GM12878 (cell line): ENCODE results near the gene EDC3. TPM values are rescaled to one million over a fixed set of nuclear protein-coding genes. Genes with fewer than 3 reads are reported as not detected.

Experiments
- ATAC-seq: fragments of 200-7000 bp; cut with Tn5 transposase; 3 replicates; pipeline ENCODE4 v1.9.1; 2020; ENCODE audit warnings: mild to moderate bottlenecking, moderate library complexity
- BruUV-seq: library from RNA; stranded (reverse); fragments of 400-500 nt; replicated peaks from 2 replicates; lab custom pipeline; 2021; lab: Mats Ljungman, UMichigan
- CTCF ChIA-PET: fragments of 300-600 bp; sonication (Branson Sonifier 250); formaldehyde crosslinking; extraction: SDS; loops from one replicate; lab custom pipeline; 2021; ENCODE audit warnings: inconsistent platforms; lab: Yijun Ruan, JAX
- POLR2A ChIA-PET: fragments of 350-600 bp; formaldehyde crosslinking; extraction: SDS; loops from one replicate; lab custom pipeline; 2021; ENCODE audit warnings: inconsistent platforms; lab: Charles Lee
- RAD21 ChIA-PET: fragments of 300-600 bp; sonication (Branson Sonifier 250); formaldehyde crosslinking; loops from one replicate; lab custom pipeline; 2023; ENCODE audit warnings: antibody characterized with exemption; ENCODE audit not compliant: unreplicated experiment; lab: Charles Lee
- SMC1A ChIA-PET: fragments of 300-600 bp; sonication (Branson Sonifier 250); formaldehyde crosslinking; loops from one replicate; lab custom pipeline; 2023; ENCODE audit not compliant: unreplicated experiment, uncharacterized antibody; lab: Charles Lee
- DNase-seq: peaks from one replicate; pipeline ENCODE4 v3.0.0-alpha.2; 2011; ENCODE audit warnings: low read depth, low spot score
- FAIRE-seq: peaks from 3 replicates; lab custom pipeline; 2011; peaks lifted over from hg19 to GRCh38; lab: Jason Lieb, UNC
- H2AFZ ChIP-seq: 2 replicates; pipeline ENCODE4 v1.6.0; 2011; ENCODE audit warnings: low read depth, low read length, control low read depth; ENCODE audit not compliant: control insufficient read depth
- H3K27ac ChIP-seq: 2 replicates; pipeline ENCODE4 v1.5.1; 2011; ENCODE audit warnings: control low read depth; ENCODE audit not compliant: control insufficient read depth, insufficient read depth
- H3K27me3 ChIP-seq, 2 experiments: replicated peaks in 1 of 2; 2 replicates each; pipeline versions ENCODE4 v1.6.0 to v1.6.1; 2011; ENCODE audit warnings: low read length in 1 of 2; ENCODE audit not compliant: control insufficient read depth in 2 of 2, insufficient read depth in 2 of 2
- H3K36me3 ChIP-seq, 2 experiments: 2 replicates each; pipeline ENCODE4 v1.5.1; 2011; ENCODE audit warnings: low read length in 1 of 2; ENCODE audit not compliant: control insufficient read depth in 2 of 2, insufficient read depth in 2 of 2
- H3K4me1 ChIP-seq: 2 replicates; pipeline ENCODE4 v1.6.1; 2011; ENCODE audit warnings: mild to moderate bottlenecking, low read length, moderate library complexity, mixed read lengths; ENCODE audit not compliant: control insufficient read depth, insufficient read depth
- H3K4me2 ChIP-seq: 2 replicates; pipeline ENCODE4 v1.6.0; 2011; ENCODE audit warnings: control low read depth; ENCODE audit not compliant: control insufficient read depth, insufficient read depth
- H3K4me3 ChIP-seq: fragments of 200-600 bp; sonication (generic); 2 replicates; pipeline ENCODE4 v1.5.1; 2016
- H3K79me2 ChIP-seq: 2 replicates; pipeline ENCODE4 v1.6.0; 2011; ENCODE audit warnings: low read length; ENCODE audit not compliant: control insufficient read depth, insufficient read depth
- H3K9ac ChIP-seq: 2 replicates; pipeline ENCODE4 v1.8.0; 2011; ENCODE audit warnings: low read length, control low read depth, mixed read lengths; ENCODE audit not compliant: control insufficient read depth, insufficient read depth
- H3K9me3 ChIP-seq: replicated peaks from 3 replicates; pipeline ENCODE4 v1.5.1; 2011; ENCODE audit warnings: mild to moderate bottlenecking, low read length; ENCODE audit not compliant: control insufficient read depth, insufficient read depth
- H4K20me1 ChIP-seq: 2 replicates; pipeline ENCODE4 v1.6.0; 2011; ENCODE audit not compliant: control insufficient read depth, insufficient read depth
- BCL11A ChIP-seq: IDR thresholded peaks from 2 replicates; pipeline ENCODE4 v1.6.1; 2011; ENCODE audit warnings: low read depth, low read length
- HDAC6 ChIP-seq: fragments of 200-600 bp; sonication (generic); IDR thresholded peaks from one replicate; pipeline ENCODE4 v1.8.0; 2017; ENCODE audit warnings: antibody characterized with exemption; ENCODE audit not compliant: unreplicated experiment
- WGBS: methylation state at CpG from one replicate; pipeline ENCODE4 v1.1.6; 2016; ENCODE audit warnings: low lambda C conversion rate; ENCODE audit not compliant: insufficient replicate concordance, insufficient coverage; ENCODE audit errors: missing lambda C conversion rate; 5-methylcytosine and 5-hydroxymethylcytosine counted together
- in situ Hi-C: fragments of 300-500 bp; cut with MboI; formaldehyde crosslinking; loops from 9 replicates; pipeline ENCODE4 v1.14.3; 2018; ENCODE audit warnings: mixed read lengths
- intact Hi-C: fragments of 100-400 bp; cut with micrococcal nuclease; formaldehyde crosslinking; loops from one replicate; pipeline ENCODE4 v1.14.2; 2022; ENCODE audit not compliant: unreplicated experiment
- polyA plus RNA-seq, 11 experiments: library from polyadenylated mRNA; depleted of rRNA in 4 of 11; unstranded in 6 of 11; stranded (reverse) in 5 of 11; fragments of >200 nt; fragmentation: Nextera tagmentation in 4 of 11; fragmentation: Illumina TruSeq in 1 of 11; extraction: Ambion mirVana in 4 of 11; extraction: Trizol in 1 of 11; gene quantifications; 1 replicate in 1 of 11; 2 replicates in 10 of 11; pipeline versions ENCODE4 v1.2.1 to v1.2.3, GENCODE V29; 2011 to 2016; ENCODE audit warnings: inconsistent platforms in 2 of 11, missing spikeins in 2 of 11, low read depth in 1 of 11
- total RNA-seq, 4 experiments: library from RNA; depleted of rRNA in 3 of 4; stranded (reverse); fragments of >200 nt in 3 of 4; fragmentation: Illumina TruSeq in 1 of 4; extraction: Trizol in 1 of 4; gene quantifications; 2 replicates each; pipeline versions ENCODE4 v1.2.1 to v1.2.3, GENCODE V29; 2013 to 2021
- TF ChIP-seq, protein P1 (sequence below): IDR thresholded peaks from 2 replicates; pipeline ENCODE4 v1.6.1; 2012; ENCODE audit warnings: low read depth, low read length, improper control_type of control experiment
- TF ChIP-seq, protein P2 (sequence below): fragments of 450-650 bp; IDR thresholded peaks from 2 replicates; pipeline ENCODE4 v1.6.1; 2018; ENCODE audit warnings: mild to moderate bottlenecking, low read depth, moderate library complexity; ENCODE audit not compliant: partially characterized antibody

EDC3 gene
- total and polyA plus RNA-seq, 10 of the 15 experiments (the other 5 are each of a cell fraction or from before 2014, with no cell fraction given) = 11.8 to 48.4 (median 35.3) TPM

DNA sequence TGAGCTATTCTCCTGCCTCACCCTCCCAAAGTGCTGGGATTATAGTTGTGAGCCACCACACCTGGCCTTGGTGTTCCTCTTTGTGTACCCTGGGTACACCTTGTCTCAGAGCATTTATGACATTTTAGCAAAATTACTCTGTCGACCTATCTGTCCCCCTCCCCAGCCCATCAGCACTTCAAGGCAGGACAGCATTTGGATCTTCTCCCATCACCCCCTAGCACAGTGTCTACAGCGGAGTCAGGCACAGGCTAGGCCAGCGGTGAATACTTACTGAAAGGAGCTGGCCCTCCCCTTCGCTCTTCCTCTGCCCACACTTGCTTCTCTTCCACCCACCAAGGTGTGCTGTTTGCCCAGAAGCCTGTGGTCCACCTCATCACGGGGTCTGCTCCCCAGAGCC is 100.6 kb downstream of the EDC3 start:
- Histone ChIP-seq H3K27ac (no peak overlapping the region), H3K27me3 (no peaks in the 10 kb centered on the region), H3K9ac (no peak overlapping the region), H3K4me1 (peaks cover 12% of the 10 kb centered on the region; the same call in 1 of the 2 replicates), H4K20me1 (no peaks in the 10 kb centered on the region), H3K4me2 (no peak overlapping the region), H3K36me3 (peaks cover 33 to 35% of the 10 kb centered on the region in 2 experiments), H3K79me2 (peaks cover 3% of the 10 kb centered on the region), H2AFZ (no peak overlapping the region), H3K4me3 (no peak overlapping the region), H3K9me3 (no peaks in the 10 kb centered on the region)
- FAIRE-seq (no peak), DNase-seq (no peak), ATAC-seq (no peak)
- in situ Hi-C loops (no loop called here), intact Hi-C loops (no loop called here)
- TF ChIP-seq, protein P1, sequence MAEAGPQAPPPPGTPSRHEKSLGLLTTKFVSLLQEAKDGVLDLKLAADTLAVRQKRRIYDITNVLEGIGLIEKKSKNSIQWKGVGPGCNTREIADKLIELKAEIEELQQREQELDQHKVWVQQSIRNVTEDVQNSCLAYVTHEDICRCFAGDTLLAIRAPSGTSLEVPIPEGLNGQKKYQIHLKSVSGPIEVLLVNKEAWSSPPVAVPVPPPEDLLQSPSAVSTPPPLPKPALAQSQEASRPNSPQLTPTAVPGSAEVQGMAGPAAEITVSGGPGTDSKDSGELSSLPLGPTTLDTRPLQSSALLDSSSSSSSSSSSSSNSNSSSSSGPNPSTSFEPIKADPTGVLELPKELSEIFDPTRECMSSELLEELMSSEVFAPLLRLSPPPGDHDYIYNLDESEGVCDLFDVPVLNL = no peak
- TF ChIP-seq HDAC6 (no peak), BCL11A (no peak)
- TF ChIP-seq, protein P2, sequence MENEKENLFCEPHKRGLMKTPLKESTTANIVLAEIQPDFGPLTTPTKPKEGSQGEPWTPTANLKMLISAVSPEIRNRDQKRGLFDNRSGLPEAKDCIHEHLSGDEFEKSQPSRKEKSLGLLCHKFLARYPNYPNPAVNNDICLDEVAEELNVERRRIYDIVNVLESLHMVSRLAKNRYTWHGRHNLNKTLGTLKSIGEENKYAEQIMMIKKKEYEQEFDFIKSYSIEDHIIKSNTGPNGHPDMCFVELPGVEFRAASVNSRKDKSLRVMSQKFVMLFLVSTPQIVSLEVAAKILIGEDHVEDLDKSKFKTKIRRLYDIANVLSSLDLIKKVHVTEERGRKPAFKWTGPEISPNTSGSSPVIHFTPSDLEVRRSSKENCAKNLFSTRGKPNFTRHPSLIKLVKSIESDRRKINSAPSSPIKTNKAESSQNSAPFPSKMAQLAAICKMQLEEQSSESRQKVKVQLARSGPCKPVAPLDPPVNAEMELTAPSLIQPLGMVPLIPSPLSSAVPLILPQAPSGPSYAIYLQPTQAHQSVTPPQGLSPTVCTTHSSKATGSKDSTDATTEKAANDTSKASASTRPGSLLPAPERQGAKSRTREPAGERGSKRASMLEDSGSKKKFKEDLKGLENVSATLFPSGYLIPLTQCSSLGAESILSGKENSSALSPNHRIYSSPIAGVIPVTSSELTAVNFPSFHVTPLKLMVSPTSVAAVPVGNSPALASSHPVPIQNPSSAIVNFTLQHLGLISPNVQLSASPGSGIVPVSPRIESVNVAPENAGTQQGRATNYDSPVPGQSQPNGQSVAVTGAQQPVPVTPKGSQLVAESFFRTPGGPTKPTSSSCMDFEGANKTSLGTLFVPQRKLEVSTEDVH = no peak
- 80% methylated on average over 5 of the region's 5 CpGs for WGBS
- SMC1A ChIA-PET = no interaction called here
- CTCF ChIA-PET = no interaction called here
- POLR2A ChIA-PET = no interaction called here
- no TSS peak for BruUV-seq
- RAD21 ChIA-PET = no interaction called here
